Prostate gland (tissue), 2 donors: ENCODE measurements around the gene RBM8A.

Experiments
- POLR2A ChIP-seq: fragments of 450-650 bp; IDR thresholded peaks from one replicate; pipeline ENCODE4 v1.6.1; 2016; ENCODE audit warnings: antibody characterized with exemption, mild to moderate bottlenecking
- POLR2AphosphoS5 ChIP-seq: sonication (generic); formaldehyde crosslinking; IDR thresholded peaks from one replicate; pipeline ENCODE4 v1.6.1; 2017; ENCODE audit warnings: antibody characterized with exemption
- TF ChIP-seq, protein P1 (sequence below), 4 experiments: fragments of 200-600 bp in 2 of 4; fragments of 450-650 bp in 2 of 4; sonication (generic) in 2 of 4; IDR thresholded peaks; 1 replicate in 3 of 4; 2 replicates in 1 of 4; pipeline ENCODE4 v1.5.1; 2016 to 2019; ENCODE audit warnings: antibody characterized with exemption in 4 of 4, mild to moderate bottlenecking in 2 of 4, moderate library complexity in 2 of 4

DNA sequence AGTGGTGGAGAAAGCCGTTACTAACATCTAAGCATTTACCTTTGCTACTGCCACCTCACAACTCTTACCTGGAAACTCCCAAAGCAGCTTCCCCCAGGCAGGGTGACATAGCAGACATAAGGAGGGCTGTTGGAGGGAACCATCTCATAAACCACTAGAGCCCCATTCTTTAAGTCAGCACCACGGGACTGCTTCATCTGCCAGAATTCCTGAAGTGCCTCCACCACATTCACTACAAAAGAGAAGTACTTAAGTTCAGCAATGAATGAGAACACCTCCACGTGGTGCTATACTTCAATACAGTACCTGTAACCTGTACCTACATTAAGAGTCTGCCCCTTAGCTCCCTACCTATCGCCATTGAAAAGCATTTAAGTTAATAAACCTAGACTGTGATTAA lies 20.3 kb upstream of the RBM8A start:
- TF ChIP-seq, protein P1, sequence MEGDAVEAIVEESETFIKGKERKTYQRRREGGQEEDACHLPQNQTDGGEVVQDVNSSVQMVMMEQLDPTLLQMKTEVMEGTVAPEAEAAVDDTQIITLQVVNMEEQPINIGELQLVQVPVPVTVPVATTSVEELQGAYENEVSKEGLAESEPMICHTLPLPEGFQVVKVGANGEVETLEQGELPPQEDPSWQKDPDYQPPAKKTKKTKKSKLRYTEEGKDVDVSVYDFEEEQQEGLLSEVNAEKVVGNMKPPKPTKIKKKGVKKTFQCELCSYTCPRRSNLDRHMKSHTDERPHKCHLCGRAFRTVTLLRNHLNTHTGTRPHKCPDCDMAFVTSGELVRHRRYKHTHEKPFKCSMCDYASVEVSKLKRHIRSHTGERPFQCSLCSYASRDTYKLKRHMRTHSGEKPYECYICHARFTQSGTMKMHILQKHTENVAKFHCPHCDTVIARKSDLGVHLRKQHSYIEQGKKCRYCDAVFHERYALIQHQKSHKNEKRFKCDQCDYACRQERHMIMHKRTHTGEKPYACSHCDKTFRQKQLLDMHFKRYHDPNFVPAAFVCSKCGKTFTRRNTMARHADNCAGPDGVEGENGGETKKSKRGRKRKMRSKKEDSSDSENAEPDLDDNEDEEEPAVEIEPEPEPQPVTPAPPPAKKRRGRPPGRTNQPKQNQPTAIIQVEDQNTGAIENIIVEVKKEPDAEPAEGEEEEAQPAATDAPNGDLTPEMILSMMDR (IDR thresholded peaks at IDR 0.05), result no peak
- TF ChIP-seq POLR2AphosphoS5 (no peak), POLR2A (no peak)
